K562 (cell line): ENCODE measurements around the gene ITPKA. TPM values are rescaled to one million over a fixed set of nuclear protein-coding genes. Genes with fewer than 3 reads are reported as not detected.

Experiments used
- ATAC-seq: fragments of 200-7000 bp; cut with Tn5 transposase; 3 replicates; pipeline ENCODE4 v1.9.1; 2020; ENCODE audit warnings: moderate library complexity
- BruUV-seq: library from RNA; stranded (reverse); fragments of 400-500 nt; replicated peaks from 2 replicates; lab custom pipeline; 2021; lab: Mats Ljungman, UMichigan
- CTCF ChIA-PET: fragments of 300-600 bp; formaldehyde crosslinking; extraction: SDS; loops from one replicate; lab custom pipeline; 2021; ENCODE audit warnings: low intra/inter-chr PET ratio; lab: Yijun Ruan, JAX
- POLR2A ChIA-PET: fragments of 300-600, 350-650 bp; sonication (Branson Sonifier 250); formaldehyde crosslinking; extraction: SDS; loops from one replicate; lab custom pipeline; 2021; ENCODE audit warnings: antibody characterized with exemption, inconsistent platforms; lab: Yijun Ruan, JAX
- DNase-seq, 4 experiments: peaks; one replicate each; pipeline versions ENCODE4 v3.0.0 to v3.0.0-alpha.2; 2011 to 2018; ENCODE audit warnings: low spot score in 3 of 4, mixed read lengths in 3 of 4; ENCODE audit errors: extremely low read depth in 1 of 4
- FAIRE-seq: peaks from 2 replicates; lab custom pipeline; 2011; peaks lifted over from hg19 to GRCh38; lab: Jason Lieb, UNC
- H2AFZ ChIP-seq: 2 replicates; pipeline ENCODE4 v1.6.0; 2011; ENCODE audit warnings: low read depth, low read length, control low read depth, inconsistent platforms
- H3K27ac ChIP-seq: fragments of 200-600 bp; 3 replicates; pipeline ENCODE4 v1.8.0; 2011; ENCODE audit warnings: low read depth, mild to moderate bottlenecking, control low read depth, inconsistent platforms, low read length, moderate library complexity, mixed read lengths; ENCODE audit errors: extremely low read depth
- H3K27me3 ChIP-seq, 2 experiments: fragments of 300-600 bp in 1 of 2; 2 replicates in 1 of 2; 3 replicates in 1 of 2; pipeline versions ENCODE4 v1.6.0 to v1.8.0; 2011; ENCODE audit warnings: inconsistent platforms in 2 of 2, low read length in 2 of 2, mild to moderate bottlenecking in 1 of 2, mixed read lengths in 1 of 2, moderate library complexity in 1 of 2; ENCODE audit not compliant: control insufficient read depth in 2 of 2, insufficient read depth in 2 of 2
- H3K36me3 ChIP-seq: fragments of 300-600 bp; 3 replicates; pipeline ENCODE4 v1.8.0; 2011; ENCODE audit warnings: mild to moderate bottlenecking, low read length, inconsistent platforms; ENCODE audit not compliant: control insufficient read depth, insufficient read depth
- H3K4me1 ChIP-seq, 2 experiments: fragments of 200-600 bp in 1 of 2; replicated peaks in 1 of 2; 2 replicates in 1 of 2; 3 replicates in 1 of 2; pipeline versions ENCODE4 v1.5.1 to v1.8.0; 2011; ENCODE audit warnings: inconsistent platforms in 2 of 2, low read length in 2 of 2, mild to moderate bottlenecking in 1 of 2, mixed read lengths in 1 of 2, moderate library complexity in 1 of 2; ENCODE audit not compliant: control insufficient read depth in 2 of 2, insufficient read depth in 2 of 2
- H3K4me2 ChIP-seq: 2 replicates; pipeline ENCODE4 v1.6.1; 2011; ENCODE audit warnings: low read length, control low read depth, inconsistent platforms, mixed read lengths; ENCODE audit not compliant: insufficient read depth
- H3K4me3 ChIP-seq: fragments of 200-600 bp; sonication (generic), shearing (Covaris generic); 2 replicates; pipeline ENCODE4 v1.5.1; 2016; ENCODE audit warnings: control low read depth, inconsistent platforms
- H3K79me2 ChIP-seq: fragments of 200-600 bp; 3 replicates; pipeline ENCODE4 v1.8.0; 2011; ENCODE audit warnings: low read length, inconsistent platforms; ENCODE audit not compliant: control insufficient read depth, insufficient read depth
- H3K9ac ChIP-seq, 2 experiments: 2 replicates each; pipeline versions ENCODE4 v1.6.0 to v1.6.1; 2011; ENCODE audit warnings: low read depth in 2 of 2, low read length in 2 of 2, control low read depth in 1 of 2, inconsistent platforms in 1 of 2, mild to moderate bottlenecking in 1 of 2, mixed read lengths in 1 of 2; ENCODE audit not compliant: insufficient read depth in 1 of 2
- H3K9me1 ChIP-seq: one replicate; pipeline ENCODE4 v1.6.0; 2011; ENCODE audit warnings: inconsistent platforms, mild to moderate bottlenecking, low read length, moderate library complexity; ENCODE audit not compliant: control insufficient read depth, insufficient read depth
- H3K9me3 ChIP-seq: replicated peaks from 2 replicates; pipeline ENCODE4 v1.5.1; 2011; ENCODE audit warnings: low read depth, low read length, inconsistent platforms; ENCODE audit not compliant: control insufficient read depth, insufficient read depth
- H4K20me1 ChIP-seq: replicated peaks from 2 replicates; pipeline ENCODE4 v1.6.1; 2011; ENCODE audit warnings: low read length, inconsistent platforms, mixed read lengths; ENCODE audit not compliant: control insufficient read depth, insufficient read depth
- CHCHD3 ChIP-seq: fragments of 250-450 bp; sonication (Bioruptor Pico); IDR thresholded peaks from 2 replicates; pipeline ENCODE4 v2.1.2; 2022; ENCODE audit warnings: mild to moderate bottlenecking
- HCFC1 ChIP-seq: IDR thresholded peaks from 2 replicates; pipeline ENCODE4 v1.6.1; 2012; ENCODE audit warnings: low read depth, low read length, improper control_type of control experiment
- HNRNPLL ChIP-seq: fragments of 200-400 bp; formaldehyde crosslinking; IDR thresholded peaks from 2 replicates; pipeline ENCODE4 v1.6.1; 2017; ENCODE audit warnings: low read length, low read depth, mild to moderate bottlenecking; ENCODE audit not compliant: poor library complexity, severe bottlenecking
- MEIS2 ChIP-seq: fragments of 450-650 bp; IDR thresholded peaks from 2 replicates; pipeline ENCODE4 v1.6.1; 2014; ENCODE audit warnings: mild to moderate bottlenecking; ENCODE audit not compliant: partially characterized antibody
- MYNN ChIP-seq, 2 experiments: sonication (generic); formaldehyde crosslinking in 1 of 2; IDR thresholded peaks; 2 replicates each; pipeline versions ENCODE4 v1.5.0 to v1.6.1; 2016 to 2020; ENCODE audit warnings: antibody characterized with exemption in 1 of 2, missing genetic modification reagents in 1 of 2
- NCOA2 ChIP-seq, 2 experiments: fragments of 450-650 bp; IDR thresholded peaks; 2 replicates each; pipeline ENCODE4 v1.6.1; 2018; ENCODE audit warnings: mild to moderate bottlenecking in 2 of 2, moderate library complexity in 1 of 2; ENCODE audit not compliant: partially characterized antibody in 2 of 2
- NFIC ChIP-seq: fragments of 450-650 bp; IDR thresholded peaks from 2 replicates; pipeline ENCODE4 v1.6.1; 2017; ENCODE audit warnings: mild to moderate bottlenecking, inconsistent platforms
- NFRKB ChIP-seq: fragments of 450-650 bp; IDR thresholded peaks from 2 replicates; pipeline ENCODE4 v1.6.1; 2016; ENCODE audit warnings: low read depth
- NR0B1 ChIP-seq: fragments of 450-650 bp; IDR thresholded peaks from one replicate; pipeline ENCODE4 v1.6.1; 2018; ENCODE audit warnings: mild to moderate bottlenecking, moderate library complexity; ENCODE audit not compliant: partially characterized antibody
- PCBP2 ChIP-seq: fragments of 200-400 bp; formaldehyde crosslinking; IDR thresholded peaks from 2 replicates; pipeline ENCODE4 v1.6.1; 2018; ENCODE audit warnings: low read length, low read depth, mild to moderate bottlenecking, moderate library complexity; ENCODE audit not compliant: poor library complexity, severe bottlenecking
- POLR3A ChIP-seq: IDR thresholded peaks from 2 replicates; pipeline ENCODE4 v1.6.1; 2011; ENCODE audit warnings: borderline replicate concordance, mild to moderate bottlenecking, moderate library complexity; ENCODE audit not compliant: insufficient read length, insufficient read depth; ENCODE audit errors: extremely low read depth
- PRDM10 ChIP-seq: fragments of 450-650 bp; IDR thresholded peaks from 2 replicates; pipeline ENCODE4 v1.6.1; 2018; ENCODE audit not compliant: partially characterized antibody
- STAT6 ChIP-seq: sonication (generic); formaldehyde crosslinking; IDR thresholded peaks from 2 replicates; pipeline ENCODE4 v1.8.1; 2023; ENCODE audit warnings: mild to moderate bottlenecking, missing genetic modification reagents
- TARDBP ChIP-seq: fragments of 450-650 bp; IDR thresholded peaks from 2 replicates; pipeline ENCODE4 v1.6.1; 2016
- WGBS: fragments of 100-300 bp; shearing (Covaris generic); methylation state at CpG from one replicate; pipeline ENCODE4 v1.1.6; 2016; ENCODE audit warnings: low coverage, mixed read lengths; ENCODE audit not compliant: insufficient coverage; ENCODE audit errors: missing lambda C conversion rate; 5-methylcytosine and 5-hydroxymethylcytosine counted together
- in situ Hi-C: fragments of 300-500 bp; cut with MboI; formaldehyde crosslinking; loops from 4 replicates; pipeline ENCODE4 v1.15.0; 2018; ENCODE audit warnings: inconsistent platforms, mixed read lengths
- intact Hi-C: fragments of 100-400 bp; cut with micrococcal nuclease; formaldehyde crosslinking; loops from 2 replicates; pipeline ENCODE4 v1.14.2; 2022
- polyA plus RNA-seq, 8 experiments: library from polyadenylated mRNA; depleted of rRNA in 4 of 8; stranded (reverse) in 5 of 8; unstranded in 3 of 8; fragments of >200 nt; fragmentation: Nextera tagmentation in 2 of 8; fragmentation: Illumina TruSeq in 1 of 8; extraction: Ambion mirVana in 2 of 8; extraction: Trizol in 1 of 8; gene quantifications; 2 replicates each; pipeline versions ENCODE4 v1.2.1 to v1.2.3, GENCODE V29; 2011 to 2014; ENCODE audit warnings: inconsistent platforms in 1 of 8, missing spikeins in 1 of 8
- total RNA-seq, 7 experiments: library from RNA; depleted of rRNA in 6 of 7; stranded (reverse); fragments of >200 nt in 6 of 7; fragmentation: Illumina TruSeq in 2 of 7; extraction: Trizol in 2 of 7; gene quantifications; 2 replicates each; pipeline versions ENCODE4 v1.2.1 to v1.2.3, GENCODE V29; 2011 to 2021; ENCODE audit warnings: low replicate concordance in 1 of 7

Gene ITPKA
- total and polyA plus RNA-seq, 9 of the 15 experiments (the other 6 are each of a cell fraction or from before 2014, with no cell fraction given): 0.14 to 68.4 (median 11.5) TPM

- Histone ChIP-seq H3K27ac (no peak overlapping the region), H2AFZ (no peak overlapping the region), H3K9me1 (no peaks in the 10 kb centered on the region), H3K36me3 (peaks cover 73% of the 10 kb centered on the region), H4K20me1 (no peaks in the 10 kb centered on the region), H3K79me2 (no peaks in the 10 kb centered on the region), H3K4me2 (no peak overlapping the region), H3K27me3 (no peaks in the 10 kb centered on the region), H3K9me3 (no peaks in the 10 kb centered on the region), H3K4me1 (peaks cover 0 to 12% of the 10 kb centered on the region in 2 experiments; a peak in 3 of 5 replicates), H3K9ac (no peak overlapping the region), H3K4me3 (no peak overlapping the region)
- BruUV-seq: no TSS peak
- FAIRE-seq (no peak), ATAC-seq (no peak), DNase-seq (no peak)
- intact Hi-C loops: no loop called here
- ChIA-PET CTCF (no interaction called here), POLR2A (interaction anchor here (0.6 kb wide), 1 partner anchor 64 kb away, joined by 3 read pairs; no protein-coding TSS in a partner anchor)
- WGBS: 94% methylated on average over 11 of the region's 12 CpGs
- in situ Hi-C loops: no loop called here
- no peak for TF ChIP-seq TARDBP
- no peak for TF ChIP-seq HNRNPLL
- TF ChIP-seq NR0B1: no peak
- TF ChIP-seq NFIC: no peak
- TF ChIP-seq CHCHD3 (CRISPR knock-in tag): no peak
- no peak for TF ChIP-seq PRDM10
- TF ChIP-seq STAT6: no peak
- no peak for TF ChIP-seq MYNN (IDR thresholded peaks at IDR 0.05)
- no peak for TF ChIP-seq MYNN (CRISPR knock-in tag; IDR thresholded peaks at IDR 0.05)
- TF ChIP-seq MEIS2: no peak
- TF ChIP-seq POLR3A: no peak
- TF ChIP-seq NFRKB: no peak
- TF ChIP-seq HCFC1: no peak
- no peak for TF ChIP-seq PCBP2
- no peak for TF ChIP-seq NCOA2 (IDR thresholded peaks at IDR 0.05; ENCODE audit: partially characterized antibody in 2 of 2)
Observed at GRCh38 chr15:41480396-41481140, 13.1 kb upstream of the ITPKA start.
